A172 (cell line): Measurements from ENCODE around the gene ELOVL7. TPM values are rescaled to one million over a fixed set of nuclear protein-coding genes. Genes with fewer than 3 reads are reported as not detected.
A peak's percentile ranks its signal among the peaks of the same experiment; 100 is the strongest.
"Not testable (repeated sequence)": the region's sequence is repeated elsewhere in the genome, so short reads cannot be mapped to it uniquely, and the experiment has no call there.

Experiments used
- DNase-seq: peaks from one replicate; pipeline ENCODE4 v3.0.0-alpha.2; 2015; ENCODE audit warnings: low spot score
- total RNA-seq: library from RNA; depleted of rRNA; stranded (reverse); fragments of >200 nt; shearing (Covaris generic); gene quantifications from 2 replicates; pipeline ENCODE4 v1.2.3, GENCODE V29; 2014

The ELOVL7 gene
- total RNA-seq, 1 experiment from 2014 or later = 7.2 TPM

DNA sequence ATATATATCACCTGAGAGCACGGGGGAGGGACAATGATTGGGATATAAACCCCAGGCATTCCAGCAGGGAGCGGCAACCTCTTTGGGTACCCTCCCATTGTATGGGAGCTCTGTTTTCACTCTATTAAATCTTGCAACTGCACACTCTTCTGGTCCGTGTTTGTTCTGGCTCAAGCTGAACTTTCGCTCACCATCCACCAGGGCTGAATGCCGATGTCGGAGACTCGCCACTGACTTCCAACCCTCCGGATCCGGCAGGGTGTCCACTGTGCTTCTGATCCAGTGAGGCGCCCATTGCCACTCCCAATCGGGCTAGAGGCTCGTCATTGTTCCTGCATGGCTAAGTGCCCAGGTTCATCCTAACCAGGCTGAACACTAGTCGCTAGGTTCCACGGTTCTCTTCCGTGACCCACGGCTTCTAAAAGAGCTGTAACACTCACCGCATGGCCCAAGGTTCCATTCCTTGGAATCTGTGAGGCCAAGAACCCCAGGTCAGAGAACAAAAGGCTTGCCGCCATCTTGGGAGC, 48.6 kb downstream of the ELOVL7 start:
- not testable (repeated sequence) for DNase-seq

DNA sequence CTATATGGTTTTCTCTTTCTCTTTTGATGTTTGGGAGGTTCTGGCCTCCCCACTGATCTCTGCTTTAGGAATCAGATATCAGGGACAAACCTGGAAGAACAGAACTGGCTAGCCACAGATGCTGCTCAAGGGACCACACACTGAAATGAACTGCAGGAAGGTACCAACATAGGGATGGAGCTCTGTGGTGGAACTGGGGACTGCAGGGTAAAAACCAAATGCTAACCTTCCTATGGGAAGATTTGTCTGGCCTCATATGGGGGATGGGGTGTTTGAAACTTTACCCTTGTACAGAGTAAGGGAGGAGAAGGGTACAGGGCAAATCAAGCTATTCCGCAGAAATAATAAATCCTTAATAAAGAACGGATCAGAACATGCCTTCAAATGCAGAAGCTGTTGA, 49.4 kb downstream of the ELOVL7 start:
- DNase-seq = no peak

DNA sequence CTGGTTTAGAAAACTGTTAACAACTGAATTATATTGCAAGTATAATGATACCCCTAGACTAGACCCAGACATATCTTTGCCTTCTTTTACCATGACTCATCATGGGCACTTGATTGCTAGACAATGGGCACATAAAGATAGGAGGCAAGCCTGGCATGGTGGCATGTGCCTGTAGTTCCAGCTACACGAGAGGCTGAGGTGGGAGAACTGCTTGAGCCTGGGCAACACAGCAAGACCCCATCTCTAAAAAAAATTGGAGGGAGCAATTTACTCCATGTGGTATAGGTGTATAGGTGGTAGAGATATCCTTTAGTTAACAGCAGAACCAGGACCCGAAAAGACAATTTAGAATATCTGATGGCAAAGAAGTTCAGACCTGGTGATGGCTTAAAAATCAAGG, 51.6 kb downstream of the ELOVL7 start:
- DNase-seq = no peak

DNA sequence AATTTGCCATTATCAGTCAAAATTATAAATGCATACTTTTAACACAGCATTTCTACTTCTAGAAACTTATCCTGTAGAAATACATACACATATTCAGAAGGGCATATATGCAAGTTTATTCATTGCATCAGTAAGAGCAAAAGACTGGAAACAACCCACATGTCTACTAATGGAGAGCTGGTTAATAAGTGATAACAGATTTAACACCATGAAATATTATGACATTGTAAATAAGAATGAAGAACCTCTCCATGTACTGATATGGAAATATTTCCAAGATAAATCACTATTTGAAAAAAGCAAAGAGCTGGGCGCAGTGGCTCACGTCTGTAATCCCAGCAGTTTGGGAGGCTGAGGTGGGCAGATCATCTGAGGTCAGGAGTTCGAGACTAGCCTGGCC, 54.5 kb downstream of the ELOVL7 start:
- no peak for DNase-seq

DNA sequence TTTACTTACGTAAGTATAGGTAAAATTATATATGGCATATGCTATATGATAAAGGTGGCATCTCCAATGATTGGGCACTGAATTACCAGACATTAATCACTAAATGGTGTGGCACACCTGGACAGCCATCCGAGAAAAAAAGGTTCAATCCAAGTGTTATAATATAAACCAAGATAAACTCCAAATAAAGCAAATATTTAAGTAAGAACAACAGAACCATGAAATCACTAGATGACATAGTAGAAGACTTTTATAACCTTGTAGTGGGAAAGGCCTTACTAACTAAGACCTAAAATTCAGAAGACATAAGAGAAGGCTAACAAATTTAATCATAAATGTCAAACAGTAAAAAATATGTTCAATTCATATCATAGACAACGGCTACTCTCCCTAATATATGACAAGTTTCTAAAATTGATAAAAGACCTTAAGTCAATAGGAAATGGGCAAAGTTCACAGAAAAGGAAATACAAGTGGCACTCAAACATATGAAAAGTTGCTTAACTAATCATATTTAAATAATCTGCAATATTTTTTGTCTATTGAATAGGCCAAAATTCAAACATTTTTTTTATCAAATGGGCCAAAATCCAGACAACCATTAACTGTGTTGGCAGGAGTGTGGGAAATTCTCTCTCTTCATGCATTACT, 55.1 kb downstream of the ELOVL7 start:
- no peak for DNase-seq

DNA sequence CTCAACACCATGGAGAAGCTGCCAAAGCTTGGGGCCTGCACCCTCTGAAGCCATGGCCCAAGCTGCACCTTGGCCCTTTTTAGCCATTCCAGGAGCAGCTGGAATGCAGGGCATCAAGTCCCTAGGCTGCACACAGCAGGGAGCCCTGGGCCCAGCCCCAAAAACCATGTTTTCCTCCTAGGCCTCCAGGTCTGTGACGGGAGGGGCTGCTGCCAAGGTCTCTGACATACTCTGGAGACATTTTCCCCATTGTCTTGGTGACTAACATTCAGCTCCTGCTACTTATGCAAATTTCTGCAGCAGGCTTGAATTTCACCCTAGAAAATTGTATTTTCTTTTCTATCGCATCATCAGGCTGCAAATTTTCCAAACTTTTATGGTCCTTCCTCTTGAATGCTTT, 64.6 kb downstream of the ELOVL7 start:
- peak; percentile 46 for DNase-seq

DNA sequence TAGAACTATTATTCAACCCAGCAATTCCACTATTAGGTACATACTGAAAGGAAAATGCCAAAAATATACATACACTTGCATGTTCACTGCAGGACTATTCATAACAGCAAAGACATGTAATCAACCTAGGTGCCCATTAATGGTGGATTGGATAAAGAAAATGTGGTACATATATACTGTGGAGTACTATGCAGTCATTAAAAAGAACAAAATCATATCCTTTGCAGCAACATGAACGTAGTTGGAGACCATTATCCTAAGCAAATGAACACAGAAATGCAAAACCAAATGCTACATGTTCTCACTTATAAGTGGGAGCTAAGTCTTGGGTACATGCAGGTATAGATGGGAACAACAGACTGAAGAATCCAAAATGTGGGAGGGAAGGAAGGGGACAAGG, 67.7 kb downstream of the ELOVL7 start:
- DNase-seq = no peak

DNA sequence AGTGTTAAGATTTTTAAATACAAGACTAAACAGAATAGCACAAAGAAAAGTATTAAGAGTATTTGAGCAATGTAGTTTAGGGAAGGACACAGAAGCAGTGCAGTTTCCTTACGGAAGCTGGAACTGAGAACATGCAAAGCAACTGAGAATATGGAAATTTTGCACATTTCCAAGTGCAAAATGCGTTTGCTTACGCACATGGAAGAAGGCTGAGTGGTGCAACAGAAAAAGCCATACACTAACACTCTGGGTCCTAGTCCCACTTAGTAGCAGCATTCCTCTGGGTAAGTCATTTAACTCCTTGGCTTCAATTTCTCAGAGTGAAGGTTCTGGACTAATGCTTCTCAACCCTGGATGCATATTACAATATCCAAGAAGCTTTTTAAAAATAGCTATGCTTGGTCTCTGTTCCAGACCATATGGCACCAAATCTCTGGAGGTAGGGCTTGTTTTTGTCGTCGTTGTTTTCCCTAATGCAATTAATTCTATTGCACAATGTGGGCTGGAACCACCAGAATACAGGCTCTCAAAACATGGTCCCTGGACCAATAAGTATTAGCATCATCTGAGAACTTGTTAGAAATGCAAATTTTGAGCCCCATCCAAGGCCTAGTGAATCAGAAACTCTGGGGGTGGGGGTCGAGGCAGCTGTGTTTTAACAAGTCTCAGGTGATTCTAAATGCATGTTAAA, 78.9 kb downstream of the ELOVL7 start:
- no peak for DNase-seq

DNA sequence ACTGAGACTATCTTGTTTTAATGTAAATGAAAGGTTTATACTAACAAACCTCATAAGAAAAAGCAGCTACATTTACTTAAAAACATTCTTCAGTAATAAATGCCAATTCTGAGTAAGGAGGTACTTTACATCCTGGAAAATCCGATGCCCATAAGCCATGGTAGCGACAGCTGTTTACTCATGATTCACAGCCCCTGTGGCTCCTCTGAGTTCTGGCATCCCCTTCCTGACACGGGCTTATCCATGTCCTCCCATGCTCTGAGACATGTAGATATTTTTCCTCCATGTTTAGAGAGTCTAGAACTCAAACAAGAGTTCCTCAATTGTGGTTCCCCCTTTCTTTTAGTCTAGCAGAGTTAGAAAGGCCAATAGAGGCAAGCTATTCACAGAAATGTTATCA, 81.0 kb downstream of the ELOVL7 start:
- DNase-seq = no peak

DNA sequence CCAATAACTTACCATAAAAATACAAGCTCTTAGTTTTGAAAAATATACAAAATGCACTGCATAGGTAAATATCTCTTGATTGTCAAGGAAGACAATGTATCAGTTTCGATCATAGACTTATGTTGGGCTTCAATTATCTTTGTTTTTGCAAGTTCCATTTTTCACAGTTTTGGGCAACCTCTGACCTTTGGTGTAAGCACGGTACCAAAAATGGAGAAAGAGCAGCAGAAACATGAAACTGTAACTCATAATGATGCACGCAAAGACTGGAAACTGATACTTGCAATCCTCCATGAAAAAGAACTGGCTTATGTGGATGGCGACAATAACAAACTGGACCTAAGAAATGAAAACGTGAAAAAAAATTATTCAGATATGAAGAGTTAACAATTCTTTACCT, 89.6 kb downstream of the ELOVL7 start:
- no peak for DNase-seq

DNA sequence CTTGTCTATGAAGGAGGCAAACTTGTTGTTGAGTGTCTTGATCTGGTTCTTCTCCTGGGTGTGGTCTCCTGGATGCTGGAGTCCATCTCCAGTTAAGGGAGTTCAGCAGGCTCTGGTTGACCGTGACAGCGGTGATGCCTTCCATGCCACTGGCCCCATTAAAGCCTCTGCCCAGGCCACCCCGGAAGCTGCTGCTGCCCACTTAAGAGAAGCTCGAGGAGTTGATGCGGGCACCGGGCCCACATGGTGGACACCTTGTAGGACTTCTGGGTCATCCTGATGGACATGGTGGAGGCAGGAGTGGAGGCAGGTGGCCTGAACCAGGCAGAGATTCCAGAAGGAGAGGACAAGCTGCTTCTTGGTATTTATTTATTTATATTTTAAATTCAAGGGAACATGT, 99.4 kb downstream of the ELOVL7 start:
- no peak for DNase-seq

DNA sequence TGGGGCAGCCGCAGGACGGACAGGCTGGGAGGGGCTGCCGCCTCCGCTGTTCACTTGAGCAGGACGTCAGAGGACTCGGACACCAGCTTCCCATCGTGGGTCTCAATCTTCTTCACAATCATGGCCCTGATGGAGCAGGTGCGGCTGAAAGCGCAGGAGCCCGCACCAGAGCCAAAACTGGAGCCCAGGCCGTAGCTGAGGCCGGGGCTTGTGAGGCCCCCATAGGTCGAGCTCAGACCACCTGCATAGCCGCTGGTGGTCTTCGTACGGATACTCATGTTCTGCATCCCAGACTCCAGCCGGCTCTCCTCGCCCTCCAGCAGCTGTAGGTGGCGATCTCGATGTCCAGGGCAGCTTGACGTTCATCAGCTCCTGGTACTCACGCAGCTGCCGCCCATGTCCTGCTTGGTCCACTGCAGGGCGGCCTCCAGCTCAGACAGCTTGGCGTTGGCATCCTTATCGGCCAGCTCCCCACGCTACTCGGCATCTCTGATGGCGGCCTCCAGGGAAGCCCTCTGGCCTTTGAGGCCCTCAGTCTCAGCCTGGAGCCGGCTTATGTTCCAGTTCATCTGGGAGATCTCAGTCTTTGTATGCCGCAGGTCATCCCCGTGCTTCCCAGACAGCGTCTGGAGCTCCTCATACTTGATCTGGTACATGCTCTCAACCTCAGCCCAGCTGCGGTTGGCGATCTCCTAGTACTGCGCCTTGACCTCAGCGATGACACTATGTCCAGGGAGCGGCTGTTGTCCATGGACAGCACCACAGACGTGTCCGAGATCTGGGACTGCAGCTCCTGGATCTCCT, 100.4 kb downstream of the ELOVL7 start:
- no peak for DNase-seq

DNA sequence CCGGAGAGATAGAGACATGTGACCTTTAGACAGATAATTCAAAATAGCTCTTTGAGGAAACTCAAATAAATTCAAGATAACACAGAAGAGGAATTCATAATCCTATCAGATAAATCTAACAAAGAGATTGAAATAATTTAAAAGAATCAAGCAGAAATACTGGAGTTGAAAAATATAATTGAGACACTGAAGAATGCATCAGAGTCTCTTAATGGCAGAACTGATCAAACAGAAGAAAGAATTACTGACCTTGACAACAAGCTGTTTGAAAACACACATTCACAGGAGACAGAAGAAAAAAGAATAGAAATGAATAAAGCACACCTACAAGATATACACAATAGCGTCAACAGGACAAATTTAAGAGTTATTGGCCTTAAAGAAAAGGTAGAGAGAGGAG, 103.7 kb downstream of the ELOVL7 start:
- no peak for DNase-seq

DNA sequence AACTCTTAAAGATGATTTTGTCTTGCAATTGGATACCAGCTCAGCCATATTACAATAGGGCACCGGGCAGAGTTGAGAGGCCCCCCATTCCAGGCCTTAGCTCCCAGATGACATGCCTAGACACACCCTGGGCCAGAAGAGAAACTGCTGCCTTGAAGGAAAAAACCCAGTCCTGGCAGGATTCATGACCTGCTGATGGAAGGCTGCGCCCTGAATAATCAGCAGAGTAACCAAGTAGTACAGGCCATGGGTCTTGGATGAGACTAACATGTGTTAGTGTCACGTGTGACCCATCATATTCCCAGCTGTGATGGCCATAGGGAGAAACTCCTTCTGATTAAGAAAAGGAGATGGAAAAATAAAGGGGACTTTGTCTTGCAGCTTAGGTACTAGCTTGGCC, 105.1 kb downstream of the ELOVL7 start:
- DNase-seq = no peak

DNA sequence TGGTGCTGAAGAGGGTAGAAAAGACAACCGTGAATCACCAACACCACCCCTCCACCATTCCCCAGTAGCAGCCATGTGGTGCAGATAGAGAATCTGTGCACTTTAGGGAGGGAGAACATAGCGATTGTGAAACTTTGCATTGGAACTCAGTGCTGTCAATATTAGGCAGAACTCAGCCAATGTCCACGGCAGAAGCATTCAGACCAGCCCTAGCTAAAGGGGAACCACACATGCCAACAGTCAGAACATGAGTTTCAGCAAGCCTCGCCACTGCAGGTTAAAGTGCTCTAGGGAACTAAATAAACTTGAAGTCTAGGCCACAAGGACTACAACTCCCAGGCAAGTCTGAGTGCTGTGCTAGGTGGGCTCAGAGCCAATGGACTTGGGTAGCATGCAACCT, 105.6 kb downstream of the ELOVL7 start:
- no peak for DNase-seq

DNA sequence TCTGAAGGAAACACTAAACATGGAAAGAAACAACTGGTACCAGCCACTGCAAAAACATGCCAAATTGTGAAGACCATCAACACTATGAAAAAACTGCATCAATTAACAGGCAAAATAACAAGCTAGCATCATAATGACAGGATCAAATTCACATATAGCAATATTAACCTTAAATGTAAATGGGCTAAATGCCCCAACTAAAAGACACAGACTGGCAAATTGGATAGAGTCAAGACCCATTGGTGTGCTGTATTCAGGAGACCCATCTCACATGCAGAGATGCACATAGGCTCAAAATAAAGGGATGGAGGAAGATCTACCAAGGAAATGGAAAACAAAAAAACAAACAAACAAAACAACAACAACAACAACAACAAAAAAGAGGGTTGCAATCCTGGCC, 113.2 kb downstream of the ELOVL7 start:
- DNase-seq = not testable (repeated sequence)

DNA sequence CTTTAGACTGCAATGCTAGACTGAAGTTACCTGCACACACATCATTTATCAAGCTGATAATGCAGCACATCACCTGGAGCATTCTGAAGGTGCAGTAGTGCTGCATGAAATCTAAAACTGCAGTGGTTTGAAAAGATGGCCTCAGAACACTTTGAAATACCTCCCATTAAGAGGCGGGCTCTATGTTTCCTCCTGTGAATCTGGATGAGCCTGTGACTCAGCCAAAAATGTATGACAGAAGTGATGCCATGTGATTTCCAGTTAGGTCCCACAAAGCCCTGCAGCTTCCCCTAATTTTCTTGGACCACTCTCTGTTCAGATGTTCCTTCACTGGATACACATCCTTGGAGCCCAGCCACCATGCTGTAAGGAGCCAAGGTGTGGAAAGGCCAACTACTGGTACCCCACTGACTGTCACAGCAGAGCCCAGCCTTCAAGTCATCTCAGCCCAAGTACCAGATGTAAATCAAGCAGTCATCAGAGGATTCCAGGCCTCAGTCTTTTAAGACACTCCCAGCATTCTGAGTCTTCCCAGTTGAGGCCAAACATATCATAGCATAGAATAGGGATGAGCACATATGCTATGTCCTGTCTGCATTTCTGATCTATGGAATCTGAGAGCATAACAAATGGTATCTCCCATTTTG, 116.9 kb downstream of the ELOVL7 start:
- peak; percentile 5 for DNase-seq

DNA sequence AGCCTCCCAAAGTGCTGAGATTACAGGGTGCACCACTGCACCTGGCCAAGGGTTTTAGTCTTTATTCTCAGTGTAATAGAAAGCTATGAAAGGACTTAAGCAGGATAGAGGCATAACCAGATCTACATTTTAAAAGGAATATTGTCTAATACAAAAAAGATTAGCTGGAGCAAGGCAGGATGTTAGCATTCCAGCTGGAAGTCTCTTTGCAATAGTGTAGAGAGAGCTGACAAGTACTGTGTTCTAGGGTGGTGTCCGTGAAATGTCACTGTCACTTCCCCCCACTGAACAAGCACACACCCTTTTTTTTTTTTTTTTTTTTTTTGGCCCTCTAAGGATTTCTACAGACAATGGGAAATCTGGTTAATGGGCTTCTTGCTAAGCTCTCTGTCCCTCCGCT, 119.9 kb downstream of the ELOVL7 start:
- DNase-seq = no peak

DNA sequence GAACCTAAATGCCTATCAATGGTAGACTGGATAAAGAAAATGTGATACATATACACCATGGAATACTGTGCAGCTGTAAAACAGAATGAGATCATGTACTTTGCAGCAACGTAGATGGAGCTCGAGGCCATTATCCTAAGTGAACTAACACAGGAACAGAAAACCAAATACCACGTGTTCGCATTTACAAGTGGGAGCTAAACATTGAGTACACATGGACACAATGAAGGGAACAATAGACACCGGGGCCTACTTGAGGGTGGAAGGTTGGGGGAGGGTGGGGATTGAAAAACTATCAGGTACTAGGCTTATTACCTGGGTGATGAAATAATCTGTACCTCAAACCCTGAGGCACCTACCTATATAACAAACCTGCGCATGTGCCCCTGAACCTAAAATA, 121.7 kb downstream of the ELOVL7 start:
- DNase-seq = no peak

DNA sequence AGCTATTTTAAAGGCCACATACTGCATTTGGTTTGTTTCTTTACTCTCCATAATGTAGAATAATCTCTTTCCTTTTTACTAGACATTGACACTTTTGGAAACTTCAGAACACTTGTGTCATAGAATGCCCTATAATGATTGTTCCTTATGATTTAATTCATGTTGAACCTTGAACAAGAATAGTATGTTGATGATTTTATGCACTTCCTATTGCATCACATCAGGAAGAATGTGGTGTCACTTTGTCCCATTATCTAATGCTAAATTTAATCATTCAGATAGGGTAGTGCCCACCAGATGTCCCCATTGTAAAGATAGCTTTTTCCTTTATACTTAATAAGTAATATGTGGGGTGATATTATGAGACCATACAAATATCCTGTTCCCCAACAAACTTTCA, 124.7 kb downstream of the ELOVL7 start:
- no peak for DNase-seq

DNA sequence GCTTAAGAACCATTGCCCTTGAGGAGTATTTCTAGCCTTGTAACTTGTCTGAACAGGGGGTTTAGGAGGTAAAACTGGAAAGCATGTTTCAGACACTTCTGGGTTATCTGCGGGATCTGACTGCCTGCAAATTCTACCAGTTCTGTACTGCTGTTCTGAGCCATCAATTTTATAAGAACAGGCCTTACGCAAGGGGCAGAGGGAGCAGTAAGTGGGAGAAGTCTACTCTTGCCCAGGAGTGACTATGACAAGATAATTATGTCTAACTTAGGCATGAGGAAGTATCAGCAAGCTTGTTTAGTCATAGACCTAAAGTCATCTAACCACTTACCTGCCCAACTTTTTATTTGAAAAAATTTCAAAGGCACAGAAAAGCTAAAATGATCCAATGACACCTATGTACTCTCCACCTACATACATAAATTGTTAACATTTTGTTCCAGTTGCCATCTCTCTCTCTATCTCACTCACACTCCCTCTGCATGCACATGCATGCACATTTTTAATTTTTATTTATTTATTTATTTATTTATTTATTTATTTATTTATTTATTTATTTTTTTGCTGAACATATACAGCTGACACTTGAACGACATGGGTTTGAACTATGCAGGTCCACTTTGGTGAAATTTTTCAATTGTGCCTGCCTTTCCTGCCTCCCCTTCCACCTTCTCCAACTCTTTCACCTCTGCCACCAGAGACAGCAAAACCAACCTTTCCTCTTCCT, 125.7 kb downstream of the ELOVL7 start:
- DNase-seq = no peak
